ENCODE data around the gene CLDN12. TPM values are rescaled to one million over a fixed set of nuclear protein-coding genes. Genes with fewer than 3 reads are reported as not detected.

The CLDN12 gene
- total and polyA plus RNA-seq, 2 of the 13 experiments (the other 11 are each of a cell fraction or from before 2014, with no cell fraction given) = 44.1 to 114 TPM

- no peak for TF ChIP-seq ZBTB40 (IDR thresholded peaks at IDR 0.05)
- no peak for TF ChIP-seq ZBTB40 (CRISPR knock-in tag; IDR thresholded peaks at IDR 0.05)
- TF ChIP-seq ZNF737 (CRISPR knock-in tag; IDR thresholded peaks at IDR 0.05; ENCODE audit: borderline replicate concordance) = no peak
- peak; percentile 47; the same call in 1 of the 2 replicates for TF ChIP-seq CBFB (CRISPR knock-in tag; IDR thresholded peaks at IDR 0.05)
- no peak for TF ChIP-seq CCAR2 (optimal IDR thresholded peaks at IDR 0.05; ENCODE audit: low read depth, low read length)
- TF ChIP-seq HDAC6 (IDR thresholded peaks at IDR 0.05; ENCODE audit: low read depth, low read length) = no peak
- no peak for TF ChIP-seq SP5 (CRISPR knock-in tag; IDR thresholded peaks at IDR 0.05; ENCODE audit: borderline replicate concordance, low read depth)
- TF ChIP-seq MAZ (IDR thresholded peaks at IDR 0.05; ENCODE audit: borderline replicate concordance, low read depth, low read length) = no peak
- no peak for TF ChIP-seq MAZ (CRISPR knock-in tag; IDR thresholded peaks at IDR 0.05; ENCODE audit: low read depth)
- TF ChIP-seq PRDM15 (CRISPR knock-in tag; IDR thresholded peaks at IDR 0.05) = peak; percentile 18; the same call in 1 of the 2 replicates
These were observed at the start of gene CLDN12 (continued) for GRCh38 chr7:90403174-90404113.

Data from HepG2 (cell line).